ENCODE data around the gene PODN.

DNA sequence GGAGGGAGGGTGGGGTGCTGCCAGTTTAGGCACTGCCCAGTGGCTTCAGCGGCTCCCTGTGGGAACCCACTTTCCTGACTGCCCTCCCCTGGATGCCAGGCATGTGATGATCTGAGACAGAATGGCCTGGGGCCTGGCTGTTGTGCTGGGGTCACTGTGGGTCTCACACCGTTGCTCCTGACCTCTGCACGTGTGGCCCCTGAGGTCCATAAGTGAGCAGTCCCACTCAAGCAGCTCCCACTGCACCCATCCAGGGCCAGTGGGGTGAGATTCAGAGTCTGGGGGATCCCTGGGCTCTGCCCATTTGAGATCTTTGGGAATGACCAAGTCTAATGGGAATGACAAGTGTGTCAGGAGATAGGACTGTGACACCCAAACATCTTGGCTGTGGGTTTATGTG lies 18.0 kb downstream of the PODN start:
- TF ChIP-seq, protein P1, sequence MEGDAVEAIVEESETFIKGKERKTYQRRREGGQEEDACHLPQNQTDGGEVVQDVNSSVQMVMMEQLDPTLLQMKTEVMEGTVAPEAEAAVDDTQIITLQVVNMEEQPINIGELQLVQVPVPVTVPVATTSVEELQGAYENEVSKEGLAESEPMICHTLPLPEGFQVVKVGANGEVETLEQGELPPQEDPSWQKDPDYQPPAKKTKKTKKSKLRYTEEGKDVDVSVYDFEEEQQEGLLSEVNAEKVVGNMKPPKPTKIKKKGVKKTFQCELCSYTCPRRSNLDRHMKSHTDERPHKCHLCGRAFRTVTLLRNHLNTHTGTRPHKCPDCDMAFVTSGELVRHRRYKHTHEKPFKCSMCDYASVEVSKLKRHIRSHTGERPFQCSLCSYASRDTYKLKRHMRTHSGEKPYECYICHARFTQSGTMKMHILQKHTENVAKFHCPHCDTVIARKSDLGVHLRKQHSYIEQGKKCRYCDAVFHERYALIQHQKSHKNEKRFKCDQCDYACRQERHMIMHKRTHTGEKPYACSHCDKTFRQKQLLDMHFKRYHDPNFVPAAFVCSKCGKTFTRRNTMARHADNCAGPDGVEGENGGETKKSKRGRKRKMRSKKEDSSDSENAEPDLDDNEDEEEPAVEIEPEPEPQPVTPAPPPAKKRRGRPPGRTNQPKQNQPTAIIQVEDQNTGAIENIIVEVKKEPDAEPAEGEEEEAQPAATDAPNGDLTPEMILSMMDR (IDR thresholded peaks at IDR 0.05), result no peak
- TF ChIP-seq POLR2A (IDR thresholded peaks at IDR 0.05), result no peak
